HCT116 (cell line): Measurements from ENCODE around the gene H2AZ1.

ENCODE experiments used
- CEBPB ChIP-seq: IDR thresholded peaks from 2 replicates; pipeline ENCODE4 v1.6.1; 2012; ENCODE audit warnings: low read depth
- EGR1 ChIP-seq: IDR thresholded peaks from 2 replicates; pipeline ENCODE4 v1.6.1; 2012; ENCODE audit warnings: low read depth
- EZH2 ChIP-seq: fragments of 200-600 bp; sonication (generic); IDR thresholded peaks from 2 replicates; pipeline ENCODE4 v1.6.1; 2017; ENCODE audit warnings: antibody characterized with exemption, mixed run types
- EZH2phosphoT487 ChIP-seq: fragments of 200-600 bp; IDR thresholded peaks from 2 replicates; pipeline ENCODE4 v1.6.1; 2018; ENCODE audit warnings: antibody characterized with exemption, borderline replicate concordance
- POLR2A ChIP-seq: IDR thresholded peaks from 2 replicates; pipeline ENCODE4 v1.7.0; 2011; ENCODE audit warnings: borderline replicate concordance; ENCODE audit not compliant: insufficient read depth, insufficient read length; ENCODE audit errors: extremely low read depth
- POLR2AphosphoS5 ChIP-seq: IDR thresholded peaks from 2 replicates; pipeline ENCODE4 v1.6.1; 2011; ENCODE audit warnings: mild to moderate bottlenecking, low read depth, low read length, moderate library complexity
- SP1 ChIP-seq: IDR thresholded peaks from 2 replicates; pipeline ENCODE4 v1.6.1; 2012; ENCODE audit warnings: low read depth
- ZFX ChIP-seq: fragments of 450-650 bp; IDR thresholded peaks from 2 replicates; pipeline ENCODE4 v1.6.1; 2017
- TF ChIP-seq, protein P1 (sequence below), 3 experiments: fragments of 200-600 bp in 1 of 3; sonication (generic) in 1 of 3; IDR thresholded peaks in 2 of 3; conservative IDR thresholded peaks in 1 of 3; 2 replicates each; pipeline ENCODE4 v1.5.1; 2012 to 2017; ENCODE audit warnings: low read depth in 2 of 3, low read length in 2 of 3, antibody characterized with exemption in 1 of 3, borderline replicate concordance in 1 of 3, control low read depth in 1 of 3, mild to moderate bottlenecking in 1 of 3, mixed read lengths in 1 of 3, mixed run types in 1 of 3, moderate library complexity in 1 of 3; ENCODE audit not compliant: insufficient read depth in 1 of 3
- TF ChIP-seq, protein P2 (sequence below): IDR thresholded peaks from 2 replicates; pipeline ENCODE4 v1.6.1; 2012
- TF ChIP-seq, protein P3 (sequence below): IDR thresholded peaks from 2 replicates; pipeline ENCODE4 v1.6.1; 2012
- TF ChIP-seq, protein P4 (sequence below): IDR thresholded peaks from 2 replicates; pipeline ENCODE4 v1.6.1; 2012; ENCODE audit warnings: low read depth

DNA sequence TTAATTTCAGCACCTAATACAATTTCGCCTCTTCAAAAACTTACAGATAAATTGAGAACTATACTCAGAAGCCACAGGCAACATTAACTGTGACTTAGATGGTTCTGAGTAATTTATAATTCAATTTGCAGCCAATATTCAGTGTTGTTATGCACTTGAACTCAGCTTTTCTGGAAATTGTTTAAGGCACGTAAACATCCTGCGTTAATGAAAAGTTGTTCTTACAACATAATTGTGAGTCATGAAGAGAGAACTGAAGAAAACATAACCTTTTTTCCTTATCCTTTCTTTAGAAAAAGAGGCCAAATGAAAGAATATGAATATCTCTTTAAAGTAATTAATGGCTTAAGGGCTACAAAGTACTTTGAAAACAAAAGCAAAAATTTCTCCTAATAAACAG, 16.6 kb upstream of the H2AZ1 start:
- TF ChIP-seq, protein P1, sequence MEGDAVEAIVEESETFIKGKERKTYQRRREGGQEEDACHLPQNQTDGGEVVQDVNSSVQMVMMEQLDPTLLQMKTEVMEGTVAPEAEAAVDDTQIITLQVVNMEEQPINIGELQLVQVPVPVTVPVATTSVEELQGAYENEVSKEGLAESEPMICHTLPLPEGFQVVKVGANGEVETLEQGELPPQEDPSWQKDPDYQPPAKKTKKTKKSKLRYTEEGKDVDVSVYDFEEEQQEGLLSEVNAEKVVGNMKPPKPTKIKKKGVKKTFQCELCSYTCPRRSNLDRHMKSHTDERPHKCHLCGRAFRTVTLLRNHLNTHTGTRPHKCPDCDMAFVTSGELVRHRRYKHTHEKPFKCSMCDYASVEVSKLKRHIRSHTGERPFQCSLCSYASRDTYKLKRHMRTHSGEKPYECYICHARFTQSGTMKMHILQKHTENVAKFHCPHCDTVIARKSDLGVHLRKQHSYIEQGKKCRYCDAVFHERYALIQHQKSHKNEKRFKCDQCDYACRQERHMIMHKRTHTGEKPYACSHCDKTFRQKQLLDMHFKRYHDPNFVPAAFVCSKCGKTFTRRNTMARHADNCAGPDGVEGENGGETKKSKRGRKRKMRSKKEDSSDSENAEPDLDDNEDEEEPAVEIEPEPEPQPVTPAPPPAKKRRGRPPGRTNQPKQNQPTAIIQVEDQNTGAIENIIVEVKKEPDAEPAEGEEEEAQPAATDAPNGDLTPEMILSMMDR (IDR thresholded peaks at IDR 0.05 in 2 of 3, conservative IDR thresholded peaks at IDR 0.05 in 1 of 3; ENCODE audit: borderline replicate concordance in 1 of 3, insufficient read depth in 1 of 3, low read depth in 2 of 3, low read length in 2 of 3), result no peak
- TF ChIP-seq CEBPB, result no peak
- TF ChIP-seq POLR2A, result no peak
- TF ChIP-seq, protein P2, sequence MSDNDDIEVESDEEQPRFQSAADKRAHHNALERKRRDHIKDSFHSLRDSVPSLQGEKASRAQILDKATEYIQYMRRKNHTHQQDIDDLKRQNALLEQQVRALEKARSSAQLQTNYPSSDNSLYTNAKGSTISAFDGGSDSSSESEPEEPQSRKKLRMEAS, result no peak
- TF ChIP-seq POLR2AphosphoS5, result no peak
- no peak for TF ChIP-seq EZH2
- no peak for TF ChIP-seq EZH2phosphoT487
- no peak for TF ChIP-seq ZFX
- TF ChIP-seq, protein P3, sequence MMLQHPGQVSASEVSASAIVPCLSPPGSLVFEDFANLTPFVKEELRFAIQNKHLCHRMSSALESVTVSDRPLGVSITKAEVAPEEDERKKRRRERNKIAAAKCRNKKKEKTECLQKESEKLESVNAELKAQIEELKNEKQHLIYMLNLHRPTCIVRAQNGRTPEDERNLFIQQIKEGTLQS, result no peak
- no peak for TF ChIP-seq SP1
- TF ChIP-seq, protein P4, sequence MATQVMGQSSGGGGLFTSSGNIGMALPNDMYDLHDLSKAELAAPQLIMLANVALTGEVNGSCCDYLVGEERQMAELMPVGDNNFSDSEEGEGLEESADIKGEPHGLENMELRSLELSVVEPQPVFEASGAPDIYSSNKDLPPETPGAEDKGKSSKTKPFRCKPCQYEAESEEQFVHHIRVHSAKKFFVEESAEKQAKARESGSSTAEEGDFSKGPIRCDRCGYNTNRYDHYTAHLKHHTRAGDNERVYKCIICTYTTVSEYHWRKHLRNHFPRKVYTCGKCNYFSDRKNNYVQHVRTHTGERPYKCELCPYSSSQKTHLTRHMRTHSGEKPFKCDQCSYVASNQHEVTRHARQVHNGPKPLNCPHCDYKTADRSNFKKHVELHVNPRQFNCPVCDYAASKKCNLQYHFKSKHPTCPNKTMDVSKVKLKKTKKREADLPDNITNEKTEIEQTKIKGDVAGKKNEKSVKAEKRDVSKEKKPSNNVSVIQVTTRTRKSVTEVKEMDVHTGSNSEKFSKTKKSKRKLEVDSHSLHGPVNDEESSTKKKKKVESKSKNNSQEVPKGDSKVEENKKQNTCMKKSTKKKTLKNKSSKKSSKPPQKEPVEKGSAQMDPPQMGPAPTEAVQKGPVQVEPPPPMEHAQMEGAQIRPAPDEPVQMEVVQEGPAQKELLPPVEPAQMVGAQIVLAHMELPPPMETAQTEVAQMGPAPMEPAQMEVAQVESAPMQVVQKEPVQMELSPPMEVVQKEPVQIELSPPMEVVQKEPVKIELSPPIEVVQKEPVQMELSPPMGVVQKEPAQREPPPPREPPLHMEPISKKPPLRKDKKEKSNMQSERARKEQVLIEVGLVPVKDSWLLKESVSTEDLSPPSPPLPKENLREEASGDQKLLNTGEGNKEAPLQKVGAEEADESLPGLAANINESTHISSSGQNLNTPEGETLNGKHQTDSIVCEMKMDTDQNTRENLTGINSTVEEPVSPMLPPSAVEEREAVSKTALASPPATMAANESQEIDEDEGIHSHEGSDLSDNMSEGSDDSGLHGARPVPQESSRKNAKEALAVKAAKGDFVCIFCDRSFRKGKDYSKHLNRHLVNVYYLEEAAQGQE, result no peak
- TF ChIP-seq EGR1, result no peak
